K562 (cell line): ENCODE results near the gene TAF8. TPM values are rescaled to one million over a fixed set of nuclear protein-coding genes. Genes with fewer than 3 reads are reported as not detected.
A peak's percentile ranks its signal among the peaks of the same experiment; 100 is the strongest.

ENCODE experiments used
- ATAC-seq: fragments of 200-7000 bp; cut with Tn5 transposase; 3 replicates; pipeline ENCODE4 v1.9.1; 2020; ENCODE audit warnings: moderate library complexity
- BruUV-seq: library from RNA; stranded (reverse); fragments of 400-500 nt; replicated peaks from 2 replicates; lab custom pipeline; 2021; lab: Mats Ljungman, UMichigan
- CTCF ChIA-PET: fragments of 300-600 bp; formaldehyde crosslinking; extraction: SDS; loops from one replicate; lab custom pipeline; 2021; ENCODE audit warnings: low intra/inter-chr PET ratio; lab: Yijun Ruan, JAX
- POLR2A ChIA-PET: fragments of 300-600, 350-650 bp; sonication (Branson Sonifier 250); formaldehyde crosslinking; extraction: SDS; loops from one replicate; lab custom pipeline; 2021; ENCODE audit warnings: antibody characterized with exemption, inconsistent platforms; lab: Yijun Ruan, JAX
- DNase-seq, 4 experiments: peaks; one replicate each; pipeline versions ENCODE4 v3.0.0 to v3.0.0-alpha.2; 2011 to 2018; ENCODE audit warnings: low spot score in 3 of 4, mixed read lengths in 3 of 4; ENCODE audit errors: extremely low read depth in 1 of 4
- FAIRE-seq: peaks from 2 replicates; lab custom pipeline; 2011; peaks lifted over from hg19 to GRCh38; lab: Jason Lieb, UNC
- H2AFZ ChIP-seq: 2 replicates; pipeline ENCODE4 v1.6.0; 2011; ENCODE audit warnings: low read depth, low read length, control low read depth, inconsistent platforms
- H3K27ac ChIP-seq: fragments of 200-600 bp; 3 replicates; pipeline ENCODE4 v1.8.0; 2011; ENCODE audit warnings: low read depth, mild to moderate bottlenecking, control low read depth, inconsistent platforms, low read length, moderate library complexity, mixed read lengths; ENCODE audit errors: extremely low read depth
- H3K27me3 ChIP-seq, 2 experiments: fragments of 300-600 bp in 1 of 2; 2 replicates in 1 of 2; 3 replicates in 1 of 2; pipeline versions ENCODE4 v1.6.0 to v1.8.0; 2011; ENCODE audit warnings: inconsistent platforms in 2 of 2, low read length in 2 of 2, mild to moderate bottlenecking in 1 of 2, mixed read lengths in 1 of 2, moderate library complexity in 1 of 2; ENCODE audit not compliant: control insufficient read depth in 2 of 2, insufficient read depth in 2 of 2
- H3K36me3 ChIP-seq: fragments of 300-600 bp; 3 replicates; pipeline ENCODE4 v1.8.0; 2011; ENCODE audit warnings: mild to moderate bottlenecking, low read length, inconsistent platforms; ENCODE audit not compliant: control insufficient read depth, insufficient read depth
- H3K4me1 ChIP-seq, 2 experiments: fragments of 200-600 bp in 1 of 2; replicated peaks in 1 of 2; 2 replicates in 1 of 2; 3 replicates in 1 of 2; pipeline versions ENCODE4 v1.5.1 to v1.8.0; 2011; ENCODE audit warnings: inconsistent platforms in 2 of 2, low read length in 2 of 2, mild to moderate bottlenecking in 1 of 2, mixed read lengths in 1 of 2, moderate library complexity in 1 of 2; ENCODE audit not compliant: control insufficient read depth in 2 of 2, insufficient read depth in 2 of 2
- H3K4me2 ChIP-seq: 2 replicates; pipeline ENCODE4 v1.6.1; 2011; ENCODE audit warnings: low read length, control low read depth, inconsistent platforms, mixed read lengths; ENCODE audit not compliant: insufficient read depth
- H3K4me3 ChIP-seq: fragments of 200-600 bp; sonication (generic), shearing (Covaris generic); 2 replicates; pipeline ENCODE4 v1.5.1; 2016; ENCODE audit warnings: control low read depth, inconsistent platforms
- H3K79me2 ChIP-seq: fragments of 200-600 bp; 3 replicates; pipeline ENCODE4 v1.8.0; 2011; ENCODE audit warnings: low read length, inconsistent platforms; ENCODE audit not compliant: control insufficient read depth, insufficient read depth
- H3K9ac ChIP-seq, 2 experiments: 2 replicates each; pipeline versions ENCODE4 v1.6.0 to v1.6.1; 2011; ENCODE audit warnings: low read depth in 2 of 2, low read length in 2 of 2, control low read depth in 1 of 2, inconsistent platforms in 1 of 2, mild to moderate bottlenecking in 1 of 2, mixed read lengths in 1 of 2; ENCODE audit not compliant: insufficient read depth in 1 of 2
- H3K9me1 ChIP-seq: one replicate; pipeline ENCODE4 v1.6.0; 2011; ENCODE audit warnings: inconsistent platforms, mild to moderate bottlenecking, low read length, moderate library complexity; ENCODE audit not compliant: control insufficient read depth, insufficient read depth
- H3K9me3 ChIP-seq: replicated peaks from 2 replicates; pipeline ENCODE4 v1.5.1; 2011; ENCODE audit warnings: low read depth, low read length, inconsistent platforms; ENCODE audit not compliant: control insufficient read depth, insufficient read depth
- H4K20me1 ChIP-seq: replicated peaks from 2 replicates; pipeline ENCODE4 v1.6.1; 2011; ENCODE audit warnings: low read length, inconsistent platforms, mixed read lengths; ENCODE audit not compliant: control insufficient read depth, insufficient read depth
- CBX3 ChIP-seq, 2 experiments: IDR thresholded peaks; 1 replicate in 1 of 2; 2 replicates in 1 of 2; pipeline ENCODE4 v1.6.1; 2012; ENCODE audit warnings: inconsistent platforms in 2 of 2, low read length in 2 of 2, borderline replicate concordance in 1 of 2, control low read depth in 1 of 2
- FOSL1 ChIP-seq: fragments of 200-800 bp; sonication (Bioruptor generic); conservative IDR thresholded peaks from 2 replicates; pipeline ENCODE4 v1.6.1; 2016; ENCODE audit warnings: missing genetic modification characterization, missing compliant biosample characterization
- GMEB1 ChIP-seq: fragments of 250-450 bp; sonication (Bioruptor Pico); IDR thresholded peaks from 2 replicates; pipeline ENCODE4 v1.4.0; 2020; ENCODE audit warnings: mild to moderate bottlenecking
- JUN ChIP-seq, 2 experiments: sonication (generic) in 1 of 2; formaldehyde crosslinking in 1 of 2; IDR thresholded peaks; 2 replicates each; pipeline versions ENCODE4 v1.6.1 to v1.8.0; 2012 to 2022; ENCODE audit warnings: borderline replicate concordance in 2 of 2, mild to moderate bottlenecking in 2 of 2, improper control_type of control experiment in 1 of 2, low read depth in 1 of 2, low read length in 1 of 2, missing genetic modification reagents in 1 of 2
- JUND ChIP-seq, 2 experiments: IDR thresholded peaks; 2 replicates in 1 of 2; 3 replicates in 1 of 2; pipeline ENCODE4 v1.6.1; 2011; ENCODE audit warnings: borderline replicate concordance in 2 of 2, low read depth in 2 of 2, low read length in 2 of 2, improper control_type of control experiment in 1 of 2, missing biosample characterization in 1 of 2, missing genetic modification characterization in 1 of 2, missing genetic modification reagents in 1 of 2
- MBD2 ChIP-seq: sonication (generic); IDR thresholded peaks from 2 replicates; pipeline ENCODE4 v1.6.1; 2016; ENCODE audit warnings: low read depth, borderline replicate concordance
- MCM3 ChIP-seq: fragments of 450-650 bp; IDR thresholded peaks from 2 replicates; pipeline ENCODE4 v1.6.1; 2016
- PBX2 ChIP-seq, 2 experiments: IDR thresholded peaks in 1 of 2; conservative IDR thresholded peaks in 1 of 2; 2 replicates each; pipeline ENCODE4 v1.6.1; 2016; ENCODE audit warnings: low read depth in 2 of 2, mild to moderate bottlenecking in 1 of 2, missing compliant biosample characterization in 1 of 2, missing genetic modification characterization in 1 of 2, moderate library complexity in 1 of 2
- SOX6 ChIP-seq: fragments of 450-650 bp; IDR thresholded peaks from 2 replicates; pipeline ENCODE4 v1.6.1; 2014; ENCODE audit warnings: mild to moderate bottlenecking
- SP1 ChIP-seq: sonication (generic); formaldehyde crosslinking; IDR thresholded peaks from 2 replicates; pipeline ENCODE4 v1.8.1; 2022; ENCODE audit warnings: mild to moderate bottlenecking, missing genetic modification reagents
- ZC3H8 ChIP-seq: fragments of 450-650 bp; IDR thresholded peaks from 2 replicates; pipeline ENCODE4 v1.6.1; 2017
- WGBS: fragments of 100-300 bp; shearing (Covaris generic); methylation state at CpG from one replicate; pipeline ENCODE4 v1.1.6; 2016; ENCODE audit warnings: low coverage, mixed read lengths; ENCODE audit not compliant: insufficient coverage; ENCODE audit errors: missing lambda C conversion rate; 5-methylcytosine and 5-hydroxymethylcytosine counted together
- in situ Hi-C: fragments of 300-500 bp; cut with MboI; formaldehyde crosslinking; loops from 4 replicates; pipeline ENCODE4 v1.15.0; 2018; ENCODE audit warnings: inconsistent platforms, mixed read lengths
- intact Hi-C: fragments of 100-400 bp; cut with micrococcal nuclease; formaldehyde crosslinking; loops from 2 replicates; pipeline ENCODE4 v1.14.2; 2022
- polyA plus RNA-seq, 8 experiments: library from polyadenylated mRNA; depleted of rRNA in 4 of 8; stranded (reverse) in 5 of 8; unstranded in 3 of 8; fragments of >200 nt; fragmentation: Nextera tagmentation in 2 of 8; fragmentation: Illumina TruSeq in 1 of 8; extraction: Ambion mirVana in 2 of 8; extraction: Trizol in 1 of 8; gene quantifications; 2 replicates each; pipeline versions ENCODE4 v1.2.1 to v1.2.3, GENCODE V29; 2011 to 2014; ENCODE audit warnings: inconsistent platforms in 1 of 8, missing spikeins in 1 of 8
- total RNA-seq, 7 experiments: library from RNA; depleted of rRNA in 6 of 7; stranded (reverse); fragments of >200 nt in 6 of 7; fragmentation: Illumina TruSeq in 2 of 7; extraction: Trizol in 2 of 7; gene quantifications; 2 replicates each; pipeline versions ENCODE4 v1.2.1 to v1.2.3, GENCODE V29; 2011 to 2021; ENCODE audit warnings: low replicate concordance in 1 of 7

Gene TAF8
- total and polyA plus RNA-seq, 9 of the 15 experiments (the other 6 are each of a cell fraction or from before 2014, with no cell fraction given), result 29.4 to 84.0 (median 52.6) TPM

GRCh38 chr6:42131531-42131930 is 81.2 kb downstream of the TAF8 start:
- H4K20me1 ChIP-seq, result no peaks in the 10 kb centered on the region
- ATAC-seq, result peak; percentile 12; the same call in 1 of the 3 replicates
- no peaks in the 10 kb centered on the region for H3K79me2 ChIP-seq
- POLR2A ChIA-PET, result interaction anchor here (1.1 kb wide), 1 partner anchor 27 kb away, joined by 3 read pairs; no protein-coding TSS in a partner anchor
- peak in 1 of 4 experiments; percentile 44 for DNase-seq
- H3K4me3 ChIP-seq, result no peak overlapping the region
- BruUV-seq, result no TSS peak
- H3K9me1 ChIP-seq, result no peaks in the 10 kb centered on the region
- CTCF ChIA-PET, result no interaction called here
- intact Hi-C loops (no loop called here), in situ Hi-C loops (no loop called here)
- no peak overlapping the region for H3K27ac ChIP-seq
- H3K4me2 ChIP-seq, result no peak overlapping the region
- no peaks in the 10 kb centered on the region for H3K36me3 ChIP-seq
- H3K9me3 ChIP-seq, result no peaks in the 10 kb centered on the region
- H3K9ac ChIP-seq, result peak overlapping the region in 1 of 2 experiments; percentile 80; a peak in 2 of 4 replicates
- peaks cover 0 to 6% of the 10 kb centered on the region in 2 experiments; a peak in 1 of 5 replicates for H3K27me3 ChIP-seq
- peak overlapping the region; percentile 12; the same call in 1 of the 2 replicates for H2AFZ ChIP-seq
- FAIRE-seq, result peak; percentile 19
- H3K4me1 ChIP-seq, result peaks cover 11 to 30% of the 10 kb centered on the region in 2 experiments; a peak in 4 of 5 replicates
- TF ChIP-seq SOX6 (0 out of 2 replicates have a peak, but pooled peaks have one; percentile 13), PBX2 (CRISPR knock-in tag; IDR thresholded peaks at IDR 0.05; ENCODE audit: low read depth) (no peak), PBX2 (tag; conservative IDR thresholded peaks at IDR 0.05; ENCODE audit: low read depth) (no peak), SP1 (CRISPR knock-in tag) (no peak), ZC3H8 (no peak), MBD2 (no peak), GMEB1 (no peak), CBX3 (IDR thresholded peaks at IDR 0.05; ENCODE audit: borderline replicate concordance in 1 of 2, low read length in 2 of 2) (no peak; a peak in 1 of 3 replicates), JUN (IDR thresholded peaks at IDR 0.05; ENCODE audit: borderline replicate concordance, low read depth, low read length) (no peak), JUN (CRISPR knock-in tag; IDR thresholded peaks at IDR 0.05; ENCODE audit: borderline replicate concordance) (no peak), MCM3 (no peak), JUND (IDR thresholded peaks at IDR 0.05; ENCODE audit: borderline replicate concordance, low read depth, low read length) (0 out of 2 replicates have a peak, but pooled peaks have one; percentile 26), JUND (tag; IDR thresholded peaks at IDR 0.05; ENCODE audit: borderline replicate concordance, low read depth, low read length) (no peak), FOSL1 (peak; percentile 67)
- WGBS, result 33% methylated on average over 11 of the region's 11 CpGs
